SK-N-SH (cell line): ENCODE measurements around the gene SHTN1. TPM values are rescaled to one million over a fixed set of nuclear protein-coding genes. Genes with fewer than 3 reads are reported as not detected.

Experiments used
- CTCF ChIA-PET: fragments of 300-600, 350-600 bp; formaldehyde crosslinking; extraction: SDS; loops from one replicate; lab custom pipeline; 2021; lab: Yijun Ruan, JAX
- POLR2A ChIA-PET: fragments of 350-600 bp; sonication (Branson Sonifier 250); formaldehyde crosslinking; extraction: SDS; loops from one replicate; lab custom pipeline; 2020; ENCODE audit warnings: antibody characterized with exemption, inconsistent platforms; lab: Yijun Ruan, JAX
- DNase-seq: peaks from one replicate; pipeline ENCODE4 v3.0.0; 2012
- H2AFZ ChIP-seq: fragments of 200-600 bp; sonication (generic); 2 replicates; pipeline ENCODE4 v1.8.1; 2016; ENCODE audit warnings: antibody characterized with exemption, mild to moderate bottlenecking, low read depth
- H3F3A ChIP-seq: fragments of 200-600 bp; sonication (generic); replicated peaks from 2 replicates; pipeline ENCODE3; 2016; ENCODE audit warnings: antibody characterized with exemption, mild to moderate bottlenecking; ENCODE audit not compliant: insufficient read depth
- H3K27ac ChIP-seq, 2 experiments: fragments of 200-500 bp in 1 of 2; fragments of 200-600 bp in 1 of 2; sonication (Bioruptor generic) in 1 of 2; sonication (generic), shearing (Covaris generic) in 1 of 2; 2 replicates each; pipeline versions ENCODE4 v1.5.1 to v1.6.1; 2014 to 2016; ENCODE audit warnings: low read depth in 2 of 2, inconsistent platforms in 1 of 2, low read length in 1 of 2, mild to moderate bottlenecking in 1 of 2, mixed read lengths in 1 of 2
- H3K27me3 ChIP-seq: fragments of 200-600 bp; sonication (generic), shearing (Covaris generic); 2 replicates; pipeline ENCODE4 v1.6.1; 2016; ENCODE audit warnings: mixed run types; ENCODE audit not compliant: insufficient read depth
- H3K36me3 ChIP-seq, 2 experiments: fragments of 200-500 bp in 1 of 2; fragments of 200-600 bp in 1 of 2; sonication (Bioruptor generic) in 1 of 2; sonication (generic) in 1 of 2; replicated peaks in 1 of 2; 2 replicates each; pipeline versions ENCODE3 to v1.5.1; 2014 to 2016; ENCODE audit warnings: low read length in 1 of 2, mild to moderate bottlenecking in 1 of 2; ENCODE audit not compliant: insufficient read depth in 2 of 2, control insufficient read depth in 1 of 2
- H3K4me1 ChIP-seq, 2 experiments: fragments of 200-500 bp in 1 of 2; fragments of 200-600 bp in 1 of 2; sonication (Bioruptor generic) in 1 of 2; sonication (generic), shearing (Covaris generic) in 1 of 2; 2 replicates each; pipeline versions ENCODE4 v1.5.1 to v1.6.1; 2014 to 2016; ENCODE audit warnings: low read depth in 1 of 2, low read length in 1 of 2, mixed run types in 1 of 2; ENCODE audit not compliant: insufficient read depth in 2 of 2, control insufficient read depth in 1 of 2
- H3K4me2 ChIP-seq: fragments of 200-600 bp; sonication (generic), shearing (Covaris generic); 2 replicates; pipeline ENCODE4 v1.6.1; 2017; ENCODE audit warnings: mixed run types
- H3K4me3 ChIP-seq, 2 experiments: fragments of 200-500 bp in 1 of 2; fragments of 200-600 bp in 1 of 2; sonication (Bioruptor generic) in 1 of 2; sonication (generic), shearing (Covaris generic) in 1 of 2; 2 replicates each; pipeline versions ENCODE4 v1.5.1 to v1.8.1; 2014 to 2016; ENCODE audit warnings: low read depth in 2 of 2, inconsistent platforms in 1 of 2, low read length in 1 of 2, mild to moderate bottlenecking in 1 of 2, mixed read lengths in 1 of 2, moderate library complexity in 1 of 2
- H3K79me2 ChIP-seq: fragments of 200-600 bp; sonication (generic); 2 replicates; pipeline ENCODE4 v1.8.1; 2017; ENCODE audit warnings: mild to moderate bottlenecking; ENCODE audit not compliant: insufficient read depth
- H3K9ac ChIP-seq: fragments of 200-600 bp; sonication (generic); 2 replicates; pipeline ENCODE4 v1.6.1; 2017; ENCODE audit warnings: mixed run types
- H3K9me2 ChIP-seq: fragments of 200-600 bp; sonication (generic); 2 replicates; pipeline ENCODE4 v1.6.1; 2017; ENCODE audit warnings: mixed run types
- H3K9me3 ChIP-seq: fragments of 200-600 bp; sonication (generic); 2 replicates; pipeline ENCODE4 v1.6.1; 2017; ENCODE audit warnings: mixed run types, mild to moderate bottlenecking, moderate library complexity
- H4K20me1 ChIP-seq: fragments of 200-600 bp; sonication (generic); 2 replicates; pipeline ENCODE4 v1.6.1; 2017; ENCODE audit warnings: mild to moderate bottlenecking, mixed run types; ENCODE audit not compliant: insufficient read depth
- CTCF ChIP-seq: fragments of 200-600 bp; sonication (generic); IDR thresholded peaks from 2 replicates; pipeline ENCODE4 v1.6.1; 2017; ENCODE audit warnings: antibody characterized with exemption, mild to moderate bottlenecking, moderate library complexity
- ELF1 ChIP-seq: IDR thresholded peaks from 2 replicates; pipeline ENCODE4 v1.4.0; 2012
- EP300 ChIP-seq, 2 experiments: IDR thresholded peaks; 2 replicates each; pipeline versions ENCODE4 v1.4.0 to v1.6.1; 2012; ENCODE audit warnings: borderline replicate concordance in 1 of 2, low read depth in 1 of 2, low read length in 1 of 2
- FOSL2 ChIP-seq: IDR thresholded peaks from 2 replicates; pipeline ENCODE4 v1.4.0; 2012; ENCODE audit warnings: low read depth, mild to moderate bottlenecking, moderate library complexity, borderline replicate concordance
- JUND ChIP-seq: IDR thresholded peaks from 2 replicates; pipeline ENCODE4 v1.4.0; 2012
- MAX ChIP-seq: IDR thresholded peaks from 2 replicates; pipeline ENCODE4 v1.4.0; 2012; ENCODE audit warnings: low read depth
- MEF2A ChIP-seq: IDR thresholded peaks from 2 replicates; pipeline ENCODE4 v1.4.0; 2012; ENCODE audit warnings: low read depth, borderline replicate concordance
- MXI1 ChIP-seq: IDR thresholded peaks from 2 replicates; pipeline ENCODE4 v1.6.1; 2012; ENCODE audit warnings: mild to moderate bottlenecking, low read depth, low read length, improper control_type of control experiment
- NRF1 ChIP-seq: IDR thresholded peaks from 2 replicates; pipeline ENCODE4 v1.6.1; 2012; ENCODE audit warnings: low read depth, mild to moderate bottlenecking, low read length
- POLR2AphosphoS5 ChIP-seq: IDR thresholded peaks from 2 replicates; pipeline ENCODE4 v1.6.1; 2012; ENCODE audit warnings: low read depth, low read length
- RCOR1 ChIP-seq: fragments of 150-350 bp; IDR thresholded peaks from 2 replicates; pipeline ENCODE4 v1.6.1; 2017; ENCODE audit warnings: antibody characterized with exemption, low read length
- RFX5 ChIP-seq: IDR thresholded peaks from 2 replicates; pipeline ENCODE4 v1.6.1; 2012; ENCODE audit warnings: mild to moderate bottlenecking, improper control_type of control experiment, low read length
- RXRA ChIP-seq: IDR thresholded peaks from 2 replicates; pipeline ENCODE4 v1.4.0; 2012; ENCODE audit warnings: low read depth, mild to moderate bottlenecking, borderline replicate concordance
- SIN3A ChIP-seq: IDR thresholded peaks from 2 replicates; pipeline ENCODE4 v1.6.1; 2012; ENCODE audit warnings: low read depth, mild to moderate bottlenecking, low read length, moderate library complexity, borderline replicate concordance
- SMC3 ChIP-seq: IDR thresholded peaks from 2 replicates; pipeline ENCODE4 v1.6.1; 2012; ENCODE audit warnings: low read depth, low read length, improper control_type of control experiment
- TCF12 ChIP-seq: IDR thresholded peaks from 2 replicates; pipeline ENCODE4 v1.4.0; 2012
- TEAD4 ChIP-seq: IDR thresholded peaks from 2 replicates; pipeline ENCODE4 v1.4.0; 2012; ENCODE audit warnings: mild to moderate bottlenecking, borderline replicate concordance; ENCODE audit not compliant: insufficient read depth
- USF1 ChIP-seq: IDR thresholded peaks from 2 replicates; pipeline ENCODE4 v1.4.0; 2012; ENCODE audit warnings: low read depth, borderline replicate concordance
- USF2 ChIP-seq: fragments of 150-350 bp; IDR thresholded peaks from 2 replicates; pipeline ENCODE4 v1.6.1; 2017; ENCODE audit warnings: antibody characterized with exemption, low read length, low read depth, borderline replicate concordance
- YY1 ChIP-seq: IDR thresholded peaks from 2 replicates; pipeline ENCODE4 v1.4.0; 2012; ENCODE audit warnings: low read depth, mild to moderate bottlenecking
- WGBS: methylation state at CpG from one replicate; pipeline ENCODE4 v1.1.6; 2017; ENCODE audit warnings: low lambda C conversion rate; 5-methylcytosine and 5-hydroxymethylcytosine counted together
- polyA plus RNA-seq, 3 experiments: library from polyadenylated mRNA; depleted of rRNA; stranded (reverse); fragments of >200 nt; gene quantifications; 2 replicates each; pipeline ENCODE4 v1.2.3, GENCODE V29; 2012

The SHTN1 gene
- 5.2 and 6.6 TPM in 2 replicates for polyA plus RNA-seq (2012; rRNA removed)
- 4.5 and 6.3 TPM in 2 replicates for polyA plus RNA-seq (2012; cell fraction: cytosol; rRNA removed)
- polyA plus RNA-seq (2012; cell fraction: nucleus; rRNA removed) = 18.8 and 38.6 TPM in 2 replicates

- H3K79me2 ChIP-seq = peaks cover 37% of the 10 kb centered on the region; the same call in 1 of the 2 replicates
- CTCF ChIA-PET = interaction anchor here (0.8 to 1.6 kb wide), 7 partner anchors 9 to 377 kb away, joined by 3 to 6 read pairs (median 3); no protein-coding TSS in a partner anchor
- H3K4me3 ChIP-seq = peak within 1 kb of the TSS; percentile 92 to 99
- H4K20me1 ChIP-seq = peaks cover 7% of the 10 kb centered on the region; the same call in 1 of the 2 replicates
- H3K4me1 ChIP-seq = peaks cover 7 to 9% of the 10 kb centered on the region in 2 experiments; a peak in 3 of 4 replicates
- peak within 1 kb of the TSS; percentile 98 for H2AFZ ChIP-seq
- TF ChIP-seq MEF2A = no peak
- TF ChIP-seq FOSL2 = no peak
- TF ChIP-seq ELF1 = peak; percentile 81
- TF ChIP-seq RXRA = no peak
- no peak for TF ChIP-seq TEAD4
- TF ChIP-seq, all 33 proteins: peak for 1
- Histone ChIP-seq H3K27me3 (no peaks in the 10 kb centered on the region), H3F3A (peaks cover 10% of the 10 kb centered on the region), H3K36me3 (no peaks in the 10 kb centered on the region), H3K4me2 (peak within 1 kb of the TSS; percentile 92), H3K9me3 (no peaks in the 10 kb centered on the region; the same call in 1 of the 2 replicates), H3K9me2 (no peaks in the 10 kb centered on the region), H3K9ac (peak within 1 kb of the TSS; percentile 93), H3K27ac (peak within 1 kb of the TSS; percentile 45 to 64; a peak in 3 of 4 replicates)
- WGBS = 0% methylated on average over 4 of the region's 46 CpGs
- peak; percentile 82 for DNase-seq
- POLR2A ChIA-PET = interaction anchor here (1.7 to 1.8 kb wide), 2 partner anchors 28 to 156 kb away, joined by 3 to 4 read pairs; partner anchors contain the start of gene ENO4
These were observed at the start of gene SHTN1 for GRCh38 chr10:117005026-117005526. SHTN1 (minus strand) TSS chr10:117005187; CDS start chr10:117005079, 108 bp downstream.

GRCh38 chr10:117053482-117053881 is 48.5 kb upstream of the SHTN1 start:
- DNase-seq = no peak
- H3K27ac ChIP-seq = no peak overlapping the region
- H4K20me1 ChIP-seq = no peaks in the 10 kb centered on the region
- H2AFZ ChIP-seq = no peak overlapping the region
- TF ChIP-seq SIN3A (no peak), POLR2AphosphoS5 (no peak), MEF2A (no peak), TCF12 (no peak), CTCF (no peak), RFX5 (no peak), JUND (no peak), TEAD4 (no peak), YY1 (no peak), NRF1 (no peak), EP300 (IDR thresholded peaks at IDR 0.05; ENCODE audit: borderline replicate concordance in 1 of 2, low read depth in 1 of 2, low read length in 1 of 2) (no peak), ELF1 (no peak), RXRA (no peak), RCOR1 (no peak), SMC3 (no peak), MXI1 (no peak), MAX (no peak), USF1 (no peak), USF2 (no peak), FOSL2 (no peak)
- CTCF ChIA-PET = no interaction called here
- H3K4me1 ChIP-seq = no peaks in the 10 kb centered on the region
- H3K79me2 ChIP-seq = no peaks in the 10 kb centered on the region
- no peaks in the 10 kb centered on the region for H3K27me3 ChIP-seq
- no peak overlapping the region for H3K9ac ChIP-seq
- no peaks in the 10 kb centered on the region for H3K9me2 ChIP-seq
- H3K4me2 ChIP-seq = no peak overlapping the region
- no peaks in the 10 kb centered on the region for H3K9me3 ChIP-seq
- no peak overlapping the region for H3K4me3 ChIP-seq
- no peaks in the 10 kb centered on the region for H3F3A ChIP-seq
- WGBS = 64% methylated on average over 1 of the region's 1 CpG
- POLR2A ChIA-PET = no interaction called here
- no peaks in the 10 kb centered on the region for H3K36me3 ChIP-seq
